ENCODE measurements around the gene NTRK3.

DNA sequence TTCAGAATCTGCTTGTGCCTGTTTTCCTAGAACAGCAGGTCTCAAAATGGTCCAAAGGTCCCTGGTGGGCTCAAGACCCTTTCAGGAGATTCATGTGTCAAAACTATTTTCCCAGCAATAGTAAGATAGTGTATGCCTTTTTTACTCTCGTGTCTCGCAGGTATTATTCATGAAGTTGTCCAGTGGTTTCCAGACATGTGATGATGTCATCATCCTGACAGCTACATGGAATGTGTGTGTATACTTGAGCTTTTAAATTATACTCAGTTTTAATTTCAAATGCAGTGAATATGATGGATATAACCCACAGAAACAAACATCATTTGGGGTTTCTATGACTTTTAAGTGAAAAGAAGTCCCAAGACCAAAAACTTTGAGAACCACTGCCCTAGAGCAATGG lies 288.6 kb downstream of the NTRK3 start:
- TF ChIP-seq POLR2AphosphoS5 (IDR thresholded peaks at IDR 0.05; ENCODE audit: low read depth): no peak
- TF ChIP-seq, protein P1, sequence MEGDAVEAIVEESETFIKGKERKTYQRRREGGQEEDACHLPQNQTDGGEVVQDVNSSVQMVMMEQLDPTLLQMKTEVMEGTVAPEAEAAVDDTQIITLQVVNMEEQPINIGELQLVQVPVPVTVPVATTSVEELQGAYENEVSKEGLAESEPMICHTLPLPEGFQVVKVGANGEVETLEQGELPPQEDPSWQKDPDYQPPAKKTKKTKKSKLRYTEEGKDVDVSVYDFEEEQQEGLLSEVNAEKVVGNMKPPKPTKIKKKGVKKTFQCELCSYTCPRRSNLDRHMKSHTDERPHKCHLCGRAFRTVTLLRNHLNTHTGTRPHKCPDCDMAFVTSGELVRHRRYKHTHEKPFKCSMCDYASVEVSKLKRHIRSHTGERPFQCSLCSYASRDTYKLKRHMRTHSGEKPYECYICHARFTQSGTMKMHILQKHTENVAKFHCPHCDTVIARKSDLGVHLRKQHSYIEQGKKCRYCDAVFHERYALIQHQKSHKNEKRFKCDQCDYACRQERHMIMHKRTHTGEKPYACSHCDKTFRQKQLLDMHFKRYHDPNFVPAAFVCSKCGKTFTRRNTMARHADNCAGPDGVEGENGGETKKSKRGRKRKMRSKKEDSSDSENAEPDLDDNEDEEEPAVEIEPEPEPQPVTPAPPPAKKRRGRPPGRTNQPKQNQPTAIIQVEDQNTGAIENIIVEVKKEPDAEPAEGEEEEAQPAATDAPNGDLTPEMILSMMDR (IDR thresholded peaks at IDR 0.05; ENCODE audit: insufficient read depth, low read length): no peak
